Measurements from ENCODE around the gene TBL2. TPM values are rescaled to one million over a fixed set of nuclear protein-coding genes. Genes with fewer than 3 reads are reported as not detected.

The TBL2 gene
- total and polyA plus RNA-seq, 2 experiments from 2014 or later: 6.9 to 27.8 TPM

DNA sequence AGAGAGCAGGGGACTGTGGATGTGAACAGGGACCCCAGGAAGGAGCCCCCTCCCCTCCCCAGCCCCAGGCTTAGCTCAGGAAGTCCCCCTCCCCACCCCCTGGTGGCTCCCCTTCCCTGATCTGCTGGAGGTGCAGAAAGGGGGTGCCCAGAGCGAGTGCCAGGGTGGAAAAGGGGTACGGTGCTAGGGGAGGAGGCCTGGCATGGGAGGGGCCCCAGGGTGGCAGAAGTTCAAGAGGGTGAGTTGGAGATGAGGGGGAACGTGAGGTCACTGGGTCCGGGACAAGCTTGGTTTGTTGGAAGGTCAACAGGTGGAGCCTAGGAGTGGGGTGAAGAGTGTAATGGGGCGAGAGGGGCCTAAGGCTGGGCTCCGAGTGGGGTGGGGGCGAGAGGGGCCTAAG, 21.5 kb upstream of the TBL2 start:
- no peaks in the 10 kb centered on the region for H3K4me1 ChIP-seq (ENCODE audit: insufficient read depth)
- Mint-ChIP-seq H3K9me3 (no peaks in the 10 kb centered on the region; the same call in 2 of the 3 replicates), H3K4me3 (no peak overlapping the region), H3K27ac (no peak overlapping the region), H3K36me3 (ENCODE audit: low read depth) (peaks cover 4% of the 10 kb centered on the region; the same call in 2 of the 3 replicates), H3K27me3 (ENCODE audit: insufficient read depth, low read depth, poor library complexity) (peaks cover 17% of the 10 kb centered on the region), H3K4me1 (peaks cover 20% of the 10 kb centered on the region)
- peaks cover 4% of the 10 kb centered on the region; the same call in 1 of the 2 replicates for H3K27me3 ChIP-seq (ENCODE audit: insufficient read depth)
- H3K4me3 ChIP-seq: no peak overlapping the region
- no peak for TF ChIP-seq JUNB (IDR thresholded peaks at IDR 0.05; ENCODE audit: unreplicated experiment)
- TF ChIP-seq, protein P1, sequence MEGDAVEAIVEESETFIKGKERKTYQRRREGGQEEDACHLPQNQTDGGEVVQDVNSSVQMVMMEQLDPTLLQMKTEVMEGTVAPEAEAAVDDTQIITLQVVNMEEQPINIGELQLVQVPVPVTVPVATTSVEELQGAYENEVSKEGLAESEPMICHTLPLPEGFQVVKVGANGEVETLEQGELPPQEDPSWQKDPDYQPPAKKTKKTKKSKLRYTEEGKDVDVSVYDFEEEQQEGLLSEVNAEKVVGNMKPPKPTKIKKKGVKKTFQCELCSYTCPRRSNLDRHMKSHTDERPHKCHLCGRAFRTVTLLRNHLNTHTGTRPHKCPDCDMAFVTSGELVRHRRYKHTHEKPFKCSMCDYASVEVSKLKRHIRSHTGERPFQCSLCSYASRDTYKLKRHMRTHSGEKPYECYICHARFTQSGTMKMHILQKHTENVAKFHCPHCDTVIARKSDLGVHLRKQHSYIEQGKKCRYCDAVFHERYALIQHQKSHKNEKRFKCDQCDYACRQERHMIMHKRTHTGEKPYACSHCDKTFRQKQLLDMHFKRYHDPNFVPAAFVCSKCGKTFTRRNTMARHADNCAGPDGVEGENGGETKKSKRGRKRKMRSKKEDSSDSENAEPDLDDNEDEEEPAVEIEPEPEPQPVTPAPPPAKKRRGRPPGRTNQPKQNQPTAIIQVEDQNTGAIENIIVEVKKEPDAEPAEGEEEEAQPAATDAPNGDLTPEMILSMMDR (conservative IDR thresholded peaks at IDR 0.05; ENCODE audit: low read depth in 2 of 2): no peak
- TF ChIP-seq, protein P2, sequence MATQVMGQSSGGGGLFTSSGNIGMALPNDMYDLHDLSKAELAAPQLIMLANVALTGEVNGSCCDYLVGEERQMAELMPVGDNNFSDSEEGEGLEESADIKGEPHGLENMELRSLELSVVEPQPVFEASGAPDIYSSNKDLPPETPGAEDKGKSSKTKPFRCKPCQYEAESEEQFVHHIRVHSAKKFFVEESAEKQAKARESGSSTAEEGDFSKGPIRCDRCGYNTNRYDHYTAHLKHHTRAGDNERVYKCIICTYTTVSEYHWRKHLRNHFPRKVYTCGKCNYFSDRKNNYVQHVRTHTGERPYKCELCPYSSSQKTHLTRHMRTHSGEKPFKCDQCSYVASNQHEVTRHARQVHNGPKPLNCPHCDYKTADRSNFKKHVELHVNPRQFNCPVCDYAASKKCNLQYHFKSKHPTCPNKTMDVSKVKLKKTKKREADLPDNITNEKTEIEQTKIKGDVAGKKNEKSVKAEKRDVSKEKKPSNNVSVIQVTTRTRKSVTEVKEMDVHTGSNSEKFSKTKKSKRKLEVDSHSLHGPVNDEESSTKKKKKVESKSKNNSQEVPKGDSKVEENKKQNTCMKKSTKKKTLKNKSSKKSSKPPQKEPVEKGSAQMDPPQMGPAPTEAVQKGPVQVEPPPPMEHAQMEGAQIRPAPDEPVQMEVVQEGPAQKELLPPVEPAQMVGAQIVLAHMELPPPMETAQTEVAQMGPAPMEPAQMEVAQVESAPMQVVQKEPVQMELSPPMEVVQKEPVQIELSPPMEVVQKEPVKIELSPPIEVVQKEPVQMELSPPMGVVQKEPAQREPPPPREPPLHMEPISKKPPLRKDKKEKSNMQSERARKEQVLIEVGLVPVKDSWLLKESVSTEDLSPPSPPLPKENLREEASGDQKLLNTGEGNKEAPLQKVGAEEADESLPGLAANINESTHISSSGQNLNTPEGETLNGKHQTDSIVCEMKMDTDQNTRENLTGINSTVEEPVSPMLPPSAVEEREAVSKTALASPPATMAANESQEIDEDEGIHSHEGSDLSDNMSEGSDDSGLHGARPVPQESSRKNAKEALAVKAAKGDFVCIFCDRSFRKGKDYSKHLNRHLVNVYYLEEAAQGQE (IDR thresholded peaks at IDR 0.05; ENCODE audit: unreplicated experiment): no peak
- TF ChIP-seq, protein P3, sequence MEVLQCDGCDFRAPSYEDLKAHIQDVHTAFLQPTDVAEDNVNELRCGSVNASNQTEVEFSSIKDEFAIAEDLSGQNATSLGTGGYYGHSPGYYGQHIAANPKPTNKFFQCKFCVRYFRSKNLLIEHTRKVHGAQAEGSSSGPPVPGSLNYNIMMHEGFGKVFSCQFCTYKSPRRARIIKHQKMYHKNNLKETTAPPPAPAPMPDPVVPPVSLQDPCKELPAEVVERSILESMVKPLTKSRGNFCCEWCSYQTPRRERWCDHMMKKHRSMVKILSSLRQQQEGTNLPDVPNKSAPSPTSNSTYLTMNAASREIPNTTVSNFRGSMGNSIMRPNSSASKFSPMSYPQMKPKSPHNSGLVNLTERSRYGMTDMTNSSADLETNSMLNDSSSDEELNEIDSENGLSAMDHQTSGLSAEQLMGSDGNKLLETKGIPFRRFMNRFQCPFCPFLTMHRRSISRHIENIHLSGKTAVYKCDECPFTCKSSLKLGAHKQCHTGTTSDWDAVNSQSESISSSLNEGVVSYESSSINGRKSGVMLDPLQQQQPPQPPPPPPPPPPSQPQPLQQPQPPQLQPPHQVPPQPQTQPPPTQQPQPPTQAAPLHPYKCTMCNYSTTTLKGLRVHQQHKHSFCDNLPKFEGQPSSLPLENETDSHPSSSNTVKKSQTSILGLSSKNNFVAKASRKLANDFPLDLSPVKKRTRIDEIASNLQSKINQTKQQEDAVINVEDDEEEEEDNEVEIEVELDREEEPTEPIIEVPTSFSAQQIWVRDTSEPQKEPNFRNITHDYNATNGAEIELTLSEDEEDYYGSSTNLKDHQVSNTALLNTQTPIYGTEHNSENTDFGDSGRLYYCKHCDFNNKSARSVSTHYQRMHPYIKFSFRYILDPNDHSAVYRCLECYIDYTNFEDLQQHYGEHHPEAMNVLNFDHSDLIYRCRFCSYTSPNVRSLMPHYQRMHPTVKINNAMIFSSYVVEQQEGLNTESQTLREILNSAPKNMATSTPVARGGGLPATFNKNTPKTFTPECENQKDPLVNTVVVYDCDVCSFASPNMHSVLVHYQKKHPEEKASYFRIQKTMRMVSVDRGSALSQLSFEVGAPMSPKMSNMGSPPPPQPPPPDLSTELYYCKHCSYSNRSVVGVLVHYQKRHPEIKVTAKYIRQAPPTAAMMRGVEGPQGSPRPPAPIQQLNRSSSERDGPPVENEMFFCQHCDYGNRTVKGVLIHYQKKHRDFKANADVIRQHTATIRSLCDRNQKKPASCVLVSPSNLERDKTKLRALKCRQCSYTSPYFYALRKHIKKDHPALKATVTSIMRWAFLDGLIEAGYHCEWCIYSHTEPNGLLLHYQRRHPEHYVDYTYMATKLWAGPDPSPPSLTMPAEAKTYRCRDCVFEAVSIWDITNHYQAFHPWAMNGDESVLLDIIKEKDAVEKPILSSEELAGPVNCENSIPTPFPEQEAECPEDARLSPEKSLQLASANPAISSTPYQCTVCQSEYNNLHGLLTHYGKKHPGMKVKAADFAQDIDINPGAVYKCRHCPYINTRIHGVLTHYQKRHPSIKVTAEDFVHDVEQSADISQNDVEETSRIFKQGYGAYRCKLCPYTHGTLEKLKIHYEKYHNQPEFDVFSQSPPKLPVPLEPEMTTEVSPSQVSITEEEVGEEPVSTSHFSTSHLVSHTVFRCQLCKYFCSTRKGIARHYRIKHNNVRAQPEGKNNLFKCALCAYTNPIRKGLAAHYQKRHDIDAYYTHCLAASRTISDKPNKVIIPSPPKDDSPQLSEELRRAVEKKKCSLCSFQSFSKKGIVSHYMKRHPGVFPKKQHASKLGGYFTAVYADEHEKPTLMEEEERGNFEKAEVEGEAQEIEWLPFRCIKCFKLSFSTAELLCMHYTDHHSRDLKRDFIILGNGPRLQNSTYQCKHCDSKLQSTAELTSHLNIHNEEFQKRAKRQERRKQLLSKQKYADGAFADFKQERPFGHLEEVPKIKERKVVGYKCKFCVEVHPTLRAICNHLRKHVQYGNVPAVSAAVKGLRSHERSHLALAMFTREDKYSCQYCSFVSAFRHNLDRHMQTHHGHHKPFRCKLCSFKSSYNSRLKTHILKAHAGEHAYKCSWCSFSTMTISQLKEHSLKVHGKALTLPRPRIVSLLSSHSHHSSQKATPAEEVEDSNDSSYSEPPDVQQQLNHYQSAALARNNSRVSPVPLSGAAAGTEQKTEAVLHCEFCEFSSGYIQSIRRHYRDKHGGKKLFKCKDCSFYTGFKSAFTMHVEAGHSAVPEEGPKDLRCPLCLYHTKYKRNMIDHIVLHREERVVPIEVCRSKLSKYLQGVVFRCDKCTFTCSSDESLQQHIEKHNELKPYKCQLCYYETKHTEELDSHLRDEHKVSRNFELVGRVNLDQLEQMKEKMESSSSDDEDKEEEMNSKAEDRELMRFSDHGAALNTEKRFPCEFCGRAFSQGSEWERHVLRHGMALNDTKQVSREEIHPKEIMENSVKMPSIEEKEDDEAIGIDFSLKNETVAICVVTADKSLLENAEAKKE (CRISPR knock-in tag; IDR thresholded peaks at IDR 0.05): no peak
- no peak for TF ChIP-seq STAT1 (IDR thresholded peaks at IDR 0.05; ENCODE audit: unreplicated experiment)
- TF ChIP-seq, protein P4, sequence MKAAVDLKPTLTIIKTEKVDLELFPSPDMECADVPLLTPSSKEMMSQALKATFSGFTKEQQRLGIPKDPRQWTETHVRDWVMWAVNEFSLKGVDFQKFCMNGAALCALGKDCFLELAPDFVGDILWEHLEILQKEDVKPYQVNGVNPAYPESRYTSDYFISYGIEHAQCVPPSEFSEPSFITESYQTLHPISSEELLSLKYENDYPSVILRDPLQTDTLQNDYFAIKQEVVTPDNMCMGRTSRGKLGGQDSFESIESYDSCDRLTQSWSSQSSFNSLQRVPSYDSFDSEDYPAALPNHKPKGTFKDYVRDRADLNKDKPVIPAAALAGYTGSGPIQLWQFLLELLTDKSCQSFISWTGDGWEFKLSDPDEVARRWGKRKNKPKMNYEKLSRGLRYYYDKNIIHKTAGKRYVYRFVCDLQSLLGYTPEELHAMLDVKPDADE (IDR thresholded peaks at IDR 0.05): no peak
- no peak for TF ChIP-seq NANOG (IDR thresholded peaks at IDR 0.05; ENCODE audit: borderline replicate concordance)
- no peak for TF ChIP-seq EZH2 (IDR thresholded peaks at IDR 0.05; ENCODE audit: low read depth, unreplicated experiment)
- H3K27ac ChIP-seq (ENCODE audit: low read depth): no peak overlapping the region
- H3K36me3 ChIP-seq (ENCODE audit: insufficient read depth): no peaks in the 10 kb centered on the region
- H3F3A ChIP-seq (replicated peaks; ENCODE audit: low read depth): no peaks in the 10 kb centered on the region
- DNase-seq (ENCODE audit: low spot score) (no peak), ATAC-seq (no peak)
- no peaks in the 10 kb centered on the region for H3K79me2 ChIP-seq (replicated peaks; ENCODE audit: insufficient read depth)
- H3K9me2 ChIP-seq (ENCODE audit: insufficient read depth): peaks cover 5% of the 10 kb centered on the region; the same call in 1 of the 2 replicates
- H3K4me2 ChIP-seq: no peak overlapping the region
- peaks cover 6% of the 10 kb centered on the region for H4K20me1 ChIP-seq (replicated peaks; ENCODE audit: insufficient read depth)
- no peak overlapping the region for H2AFZ ChIP-seq
